Measurements from ENCODE around the gene RABL2B.
"Not testable (repeated sequence)": the region's sequence is repeated elsewhere in the genome, so short reads cannot be mapped to it uniquely, and the experiment has no call there.

Gene RABL2B

DNA sequence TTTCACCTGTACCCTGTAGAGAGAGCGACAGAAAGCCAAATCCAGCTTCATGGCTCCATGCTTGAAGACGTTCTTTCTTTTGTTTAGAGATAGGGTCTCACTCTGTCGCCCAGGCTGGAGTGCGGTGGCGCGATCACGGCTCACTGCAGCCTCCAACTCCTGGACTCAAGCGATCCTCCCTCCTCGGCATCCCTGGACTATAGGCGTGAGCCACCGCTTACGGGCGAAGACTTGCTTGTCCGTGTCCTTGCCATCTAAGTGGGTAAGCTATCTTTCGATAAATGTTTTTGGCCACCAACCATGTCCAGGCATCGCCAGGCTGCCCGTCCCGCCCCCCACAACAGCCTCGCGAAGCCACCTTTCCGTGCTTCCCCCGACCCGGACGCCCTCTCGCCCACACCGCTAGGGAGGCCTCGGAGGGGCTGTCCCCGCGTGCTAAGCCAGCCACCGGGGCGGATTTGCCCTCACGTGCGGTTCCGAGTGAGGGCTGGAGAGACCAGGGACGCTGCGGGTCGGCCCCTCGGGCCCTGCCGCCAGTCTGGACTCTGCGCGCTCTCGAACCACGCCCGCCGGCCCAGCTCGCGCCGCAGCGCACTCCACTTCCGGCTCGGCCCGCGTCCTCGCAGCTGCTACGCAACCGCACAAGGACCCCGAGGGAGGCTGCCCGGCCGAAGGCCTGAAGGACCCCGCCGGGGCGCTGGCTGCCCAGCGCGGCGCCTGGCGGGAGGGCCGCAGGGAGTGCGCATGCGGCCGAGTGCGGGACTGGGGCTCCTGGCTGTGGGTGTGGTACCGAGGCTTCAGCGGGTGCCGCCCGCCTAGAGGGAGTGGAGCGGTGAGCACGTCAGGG is at the start of gene RABL2B:
TSS of gene RABL2B (minus strand) at position 604 of the 847 bp plus-strand sequence. CDS start 1,342 bp downstream, outside the sequence.
- DNase-seq (ENCODE audit: low read depth in 2 of 2, low spot score in 1 of 2) = peak; percentile 70 to 79

DNA sequence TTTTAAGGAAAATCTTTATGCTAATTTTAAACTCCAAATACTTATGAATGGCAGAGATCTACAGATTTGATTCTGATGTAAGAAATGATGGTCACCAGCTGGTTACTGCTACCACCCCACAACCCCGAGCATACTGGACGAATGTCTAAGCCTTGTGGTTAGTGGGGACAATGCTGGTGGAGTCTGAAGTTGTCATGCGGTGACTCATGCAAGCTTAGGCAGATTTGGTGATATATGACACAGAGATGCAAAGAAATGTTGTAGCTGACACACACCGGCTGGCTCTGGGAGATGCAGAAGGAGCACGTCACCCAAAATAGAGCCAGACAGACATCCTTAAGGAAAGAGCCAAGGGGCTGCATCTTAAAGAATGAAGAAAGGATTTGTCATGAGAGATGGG is 3.5 kb upstream of the RABL2B start:
- not testable (repeated sequence) for DNase-seq (ENCODE audit: low read depth in 2 of 2, low spot score in 1 of 2)

DNA sequence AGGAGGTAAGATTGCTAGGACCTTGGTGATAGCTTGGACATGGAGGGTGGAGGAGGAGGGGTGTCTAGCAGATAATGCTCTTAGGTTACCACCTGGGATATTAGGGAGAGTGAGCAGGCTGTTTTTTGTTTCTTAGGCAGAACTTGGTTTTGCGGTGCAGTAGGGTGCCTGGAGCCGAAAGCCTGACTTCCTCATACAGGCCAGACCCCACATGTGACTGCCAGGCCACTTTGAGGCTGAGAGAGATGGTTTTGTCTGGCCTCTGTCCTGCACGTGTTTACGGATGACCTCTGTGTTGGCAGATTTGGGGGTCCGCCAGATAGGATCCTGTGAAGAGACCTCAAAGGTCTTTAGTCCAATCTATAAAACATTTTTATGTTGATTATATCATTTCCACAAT is 1.9 kb upstream of the RABL2B start:
- DNase-seq (ENCODE audit: low read depth in 2 of 2, low spot score in 1 of 2) = not testable (repeated sequence)

DNA sequence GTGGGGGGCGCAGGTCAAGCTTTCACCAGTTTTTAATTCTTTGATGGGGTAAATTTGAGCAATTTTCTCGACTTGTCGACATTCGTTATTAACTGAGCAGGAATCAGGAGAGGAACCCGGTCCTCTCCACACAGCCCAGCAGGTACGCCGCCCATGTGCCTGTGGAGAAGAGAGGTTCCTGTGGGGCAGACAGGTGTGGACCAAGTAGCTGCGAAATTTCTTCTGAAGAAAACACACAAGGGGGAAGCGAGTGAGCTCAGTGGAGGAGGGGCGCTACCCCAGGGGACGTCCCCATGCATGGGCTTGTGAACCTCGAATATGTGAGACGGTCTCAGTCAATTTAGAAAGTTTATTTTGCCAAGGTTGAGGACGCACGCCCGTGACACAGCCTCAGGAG is 442 bp upstream of the RABL2B start:
- DNase-seq (ENCODE audit: low read depth in 2 of 2, low spot score in 1 of 2) = not testable (repeated sequence)

DNA sequence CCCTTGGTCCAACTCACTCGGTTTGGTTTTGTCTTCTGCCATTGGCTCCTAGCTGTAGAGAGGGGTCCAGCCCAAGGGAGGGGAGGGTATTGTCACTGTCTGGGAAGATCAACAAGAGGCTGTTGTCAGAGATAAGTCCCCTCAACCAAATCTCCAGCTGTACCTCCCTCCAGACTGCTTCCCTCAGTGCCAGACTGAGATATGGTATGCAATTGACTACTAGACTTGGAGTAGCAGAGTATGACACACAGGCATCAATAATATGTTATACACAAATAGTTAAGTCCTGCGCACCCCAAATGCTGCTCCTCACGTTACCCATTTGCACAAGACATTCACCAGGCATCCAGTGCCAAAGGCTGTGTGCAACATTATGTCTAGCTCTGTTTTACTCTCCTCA is 1.2 kb downstream of the RABL2B start:
- not testable (repeated sequence) for DNase-seq (ENCODE audit: low read depth in 2 of 2, low spot score in 1 of 2)

DNA sequence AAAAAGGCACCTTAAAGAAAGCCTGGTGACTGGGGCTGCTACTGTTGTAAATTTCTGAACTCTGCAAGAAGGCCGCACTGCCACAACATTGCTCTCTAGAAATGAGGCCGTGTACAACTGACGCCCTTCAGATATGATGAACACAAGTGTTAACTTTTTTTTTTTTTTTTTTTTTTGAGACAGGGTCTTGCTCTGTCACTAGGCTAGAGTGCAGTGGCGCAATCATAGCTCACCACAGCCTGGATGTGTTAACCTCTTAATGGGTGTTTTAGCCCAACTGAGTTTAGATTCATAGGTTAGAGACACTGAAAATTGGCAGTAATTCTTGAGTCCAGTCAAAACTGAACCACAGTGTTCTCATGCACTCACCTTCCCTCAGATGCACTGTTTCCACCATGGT is 3.2 kb downstream of the RABL2B start:
- DNase-seq (ENCODE audit: low read depth in 2 of 2, low spot score in 1 of 2) = not testable (repeated sequence)

DNA sequence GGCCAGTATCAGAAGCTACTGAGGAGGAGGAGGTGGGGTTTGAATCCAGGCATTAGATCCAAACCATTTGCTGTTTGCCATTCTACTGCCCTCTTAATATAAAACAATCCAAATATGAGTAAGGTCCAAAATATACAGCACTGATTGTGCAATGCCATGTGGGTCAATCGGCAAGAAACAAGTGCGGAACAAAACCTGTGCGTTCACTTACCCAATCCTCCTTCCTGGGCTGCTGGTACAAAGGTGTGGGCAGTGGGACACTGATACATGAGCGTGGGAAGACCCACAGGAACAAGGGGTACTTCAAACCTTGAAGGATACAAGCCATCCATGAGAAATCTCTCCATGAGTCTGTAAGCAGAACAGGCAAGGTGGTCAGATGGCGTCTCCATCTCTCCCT is 5.8 kb downstream of the RABL2B start:
- DNase-seq (ENCODE audit: low read depth in 2 of 2, low spot score in 1 of 2) = not testable (repeated sequence)

DNA sequence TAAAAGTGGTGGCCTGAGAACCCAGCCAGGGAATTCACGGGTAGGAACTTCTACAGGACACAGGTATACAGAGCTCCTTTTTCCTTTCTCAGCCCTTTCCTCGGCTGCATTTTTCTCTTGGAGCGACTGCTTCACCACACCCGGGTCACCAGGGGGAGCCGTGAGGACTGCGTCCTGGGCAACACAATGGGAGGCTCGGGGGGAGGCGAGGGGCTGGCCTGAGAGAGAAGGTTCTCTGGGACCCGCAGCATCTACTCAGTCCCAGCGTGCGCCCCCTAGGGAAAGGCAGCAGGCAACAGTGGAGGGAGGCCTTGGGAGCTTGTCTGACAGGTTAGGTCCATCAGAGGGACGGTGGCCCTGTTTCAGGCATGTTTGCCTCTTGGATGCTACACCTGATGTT is 8.3 kb downstream of the RABL2B start:
- DNase-seq (ENCODE audit: low read depth in 2 of 2, low spot score in 1 of 2) = not testable (repeated sequence)

DNA sequence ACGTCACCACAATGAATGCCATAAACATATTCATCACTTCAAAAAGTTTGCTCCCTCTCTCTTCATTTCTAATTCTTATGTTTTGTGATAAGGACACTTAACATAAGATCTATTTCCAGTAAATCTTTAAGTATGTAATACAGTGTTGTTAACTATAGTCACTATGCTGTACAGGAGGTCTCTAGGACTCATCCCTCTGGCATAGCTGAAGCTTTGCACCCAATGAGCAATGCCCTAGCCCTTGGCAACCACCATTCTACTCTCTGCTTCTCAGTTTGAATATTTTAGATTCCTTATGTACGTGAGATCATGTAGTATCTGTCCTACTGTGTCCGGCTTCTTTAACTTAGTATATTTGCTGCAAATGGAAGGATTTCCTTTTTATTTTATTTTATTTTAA is 19.1 kb downstream of the RABL2B start:
- DNase-seq (ENCODE audit: low read depth in 2 of 2, low spot score in 1 of 2) = not testable (repeated sequence)

DNA sequence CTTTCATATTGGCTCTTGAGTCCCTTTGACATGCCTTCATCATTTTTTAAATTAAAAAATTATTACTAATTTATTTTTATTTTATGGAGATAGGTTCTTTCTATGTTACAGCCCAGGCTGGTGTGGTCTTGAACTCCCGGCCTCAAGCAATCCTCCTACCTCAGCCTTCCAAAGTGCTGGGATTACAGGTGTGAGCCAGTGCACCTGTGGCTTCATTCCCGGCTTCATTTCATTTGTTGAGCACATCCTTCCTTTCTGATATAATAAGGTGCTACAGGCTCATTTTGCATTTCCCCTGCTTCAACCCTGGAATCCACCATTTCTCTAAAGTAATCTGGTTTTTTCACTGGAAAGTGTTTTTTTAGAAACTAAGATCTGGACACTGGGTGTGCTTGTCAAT is 21.6 kb downstream of the RABL2B start:
- not testable (repeated sequence) for DNase-seq (ENCODE audit: low read depth in 2 of 2, low spot score in 1 of 2)

DNA sequence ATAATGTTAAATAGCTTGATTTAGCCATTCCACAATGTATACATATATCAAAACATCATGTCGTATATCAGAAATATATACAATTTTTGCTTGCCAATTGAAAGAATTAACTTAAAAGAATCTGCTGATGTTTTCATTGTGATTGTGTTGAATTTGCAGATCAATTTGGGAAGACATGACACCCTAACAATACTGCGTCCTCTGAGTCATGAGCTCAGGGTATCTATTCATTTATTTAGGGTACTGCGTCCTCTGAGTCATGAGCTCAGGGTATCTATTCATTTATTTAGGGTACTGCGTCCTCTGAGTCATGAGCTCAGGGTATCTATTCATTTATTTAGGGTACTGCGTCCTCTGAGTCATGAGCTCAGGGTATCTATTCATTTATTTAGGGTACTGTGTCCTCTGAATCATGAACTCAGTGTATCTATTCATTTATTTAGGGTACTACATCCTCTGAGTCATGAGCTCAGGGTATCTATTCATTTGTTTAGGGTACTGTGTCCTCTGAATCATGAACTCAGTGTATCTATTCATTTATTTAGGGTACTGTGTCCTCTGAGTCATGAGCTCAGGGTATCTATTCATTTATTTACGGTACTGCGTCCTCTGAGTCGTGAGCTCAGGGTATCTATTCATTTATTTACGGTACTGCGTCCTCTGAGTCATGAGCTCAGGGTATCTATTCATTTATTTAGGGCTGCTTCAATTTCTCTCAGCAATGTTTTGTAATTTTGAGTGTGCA is 23.7 kb downstream of the RABL2B start:
- DNase-seq (ENCODE audit: low read depth in 2 of 2, low spot score in 1 of 2) = not testable (repeated sequence)

DNA sequence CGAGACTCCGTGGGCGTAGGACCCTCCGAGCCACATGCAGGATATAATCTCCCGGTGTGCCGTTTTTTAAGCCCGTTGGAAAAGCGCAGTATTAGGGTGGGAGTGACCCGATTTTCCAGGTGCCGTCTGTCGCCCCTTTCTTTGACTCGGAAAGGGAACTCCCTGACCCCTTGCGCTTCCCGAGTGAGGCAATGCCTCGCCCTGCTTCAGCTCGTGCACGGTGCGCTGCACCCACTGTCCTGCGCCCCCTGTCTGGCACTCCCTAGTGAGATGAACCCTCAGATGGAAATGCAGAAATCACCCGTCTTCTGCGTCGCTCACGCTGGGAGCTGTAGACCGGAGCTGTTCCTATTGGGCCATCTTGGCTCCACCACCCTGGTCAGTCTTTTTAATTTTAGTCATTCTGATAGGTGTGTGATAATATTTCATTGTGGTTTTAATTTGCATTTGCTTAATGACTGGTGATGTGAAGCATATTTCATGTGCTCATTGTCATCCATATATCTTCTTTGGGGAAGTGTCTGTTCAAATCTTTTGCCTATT is 26.4 kb downstream of the RABL2B start:
- peak; percentile 19 to 21 for DNase-seq (ENCODE audit: low read depth in 2 of 2, low spot score in 1 of 2)

DNA sequence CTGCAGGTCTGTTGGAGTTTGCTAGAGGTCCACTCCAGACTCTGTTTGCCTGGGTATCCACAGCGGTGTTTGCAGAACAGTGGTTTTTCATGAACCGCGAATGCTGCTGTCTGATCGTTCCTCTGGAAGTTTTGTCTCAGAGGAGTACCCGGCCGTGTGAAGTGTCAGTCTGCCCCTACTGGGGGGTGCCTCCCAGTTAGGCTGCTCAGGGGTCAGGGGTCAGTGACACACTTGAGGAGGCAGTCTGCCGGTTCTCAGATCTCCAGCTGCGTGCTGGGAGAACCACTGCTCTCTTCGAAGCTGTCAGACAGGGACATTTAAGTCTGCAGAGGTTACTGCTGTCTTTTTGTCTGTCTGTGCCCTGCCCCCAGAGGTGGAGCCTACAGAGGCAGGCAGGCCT is 27.0 kb downstream of the RABL2B start:
- not testable (repeated sequence) for DNase-seq (ENCODE audit: low read depth in 2 of 2, low spot score in 1 of 2)

DNA sequence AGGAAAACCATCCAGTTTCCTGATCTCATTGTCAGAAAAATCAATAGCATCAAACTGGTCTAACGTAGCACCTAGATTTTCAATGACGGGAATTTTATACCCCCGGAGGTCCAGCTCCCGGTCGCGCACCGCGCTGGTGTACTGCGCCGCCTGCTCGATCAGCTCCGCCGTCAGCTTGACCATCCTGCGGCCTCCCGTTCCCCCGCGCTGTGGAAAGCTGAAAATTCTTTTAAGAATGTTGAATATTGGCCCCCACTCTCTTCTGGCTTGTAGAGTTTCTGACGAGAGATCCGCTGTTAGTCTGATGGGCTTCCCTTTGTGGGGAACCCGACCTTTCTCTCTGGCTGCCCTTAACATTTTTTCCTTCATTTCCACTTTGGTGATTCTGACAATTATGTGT is 28.2 kb downstream of the RABL2B start:
- not testable (repeated sequence) for DNase-seq (ENCODE audit: low read depth in 2 of 2, low spot score in 1 of 2)

DNA sequence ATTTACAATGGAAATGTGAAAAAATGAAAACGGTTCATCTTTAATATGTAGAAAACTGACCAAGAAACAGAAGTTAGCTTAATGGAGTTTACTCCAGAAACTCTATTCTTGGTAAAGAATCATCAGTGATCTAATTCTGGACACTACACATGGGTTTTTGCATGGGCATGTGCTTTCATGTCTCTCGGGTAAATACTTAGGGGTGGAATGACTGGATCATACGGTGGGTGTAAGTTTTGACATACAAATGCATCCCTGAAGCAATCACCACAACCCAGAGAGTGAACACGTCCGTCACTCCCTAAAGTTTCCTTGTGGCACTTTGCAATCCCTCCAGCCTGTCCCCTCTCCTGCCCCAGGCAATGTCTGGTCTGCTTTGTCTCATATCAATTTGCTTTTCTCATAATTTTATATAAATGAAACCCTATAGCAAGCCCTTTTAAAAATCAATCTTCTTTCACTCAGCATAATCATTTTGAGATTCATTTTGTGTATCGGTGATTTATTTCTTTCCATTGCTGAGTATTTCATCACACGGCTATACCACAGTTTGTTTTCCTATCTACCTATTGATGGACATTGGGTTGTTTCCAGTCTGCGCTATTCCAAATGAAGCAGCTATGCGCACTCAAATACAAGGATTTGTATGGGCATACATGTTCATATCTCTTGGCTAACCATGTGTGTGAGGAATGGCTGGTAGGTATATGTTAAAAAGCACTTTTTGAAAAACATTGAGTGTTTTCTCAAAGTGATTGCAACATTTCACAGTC is 33.9 kb downstream of the RABL2B start:
- DNase-seq (ENCODE audit: low read depth in 2 of 2, low spot score in 1 of 2) = not testable (repeated sequence)

DNA sequence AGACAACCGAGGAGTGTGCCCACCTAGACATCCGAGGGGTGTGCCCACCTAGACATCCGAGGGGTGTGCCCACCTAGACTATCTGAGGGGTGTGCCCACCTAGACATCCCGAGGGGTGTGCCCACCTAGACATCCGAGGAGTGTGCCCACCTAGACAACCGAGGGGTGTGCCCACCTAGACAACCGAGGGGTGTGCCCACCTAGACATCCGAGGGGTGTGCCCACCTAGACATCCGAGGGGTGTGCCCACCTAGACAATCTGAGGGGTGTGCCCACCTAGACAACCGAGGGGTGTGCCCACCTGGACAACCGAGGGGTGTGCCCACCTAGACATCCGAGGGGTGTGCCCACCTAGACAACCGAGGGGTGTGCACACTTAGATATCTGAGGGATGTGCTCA is 34.8 kb downstream of the RABL2B start:
- not testable (repeated sequence) for DNase-seq (ENCODE audit: low read depth in 2 of 2, low spot score in 1 of 2)

DNA sequence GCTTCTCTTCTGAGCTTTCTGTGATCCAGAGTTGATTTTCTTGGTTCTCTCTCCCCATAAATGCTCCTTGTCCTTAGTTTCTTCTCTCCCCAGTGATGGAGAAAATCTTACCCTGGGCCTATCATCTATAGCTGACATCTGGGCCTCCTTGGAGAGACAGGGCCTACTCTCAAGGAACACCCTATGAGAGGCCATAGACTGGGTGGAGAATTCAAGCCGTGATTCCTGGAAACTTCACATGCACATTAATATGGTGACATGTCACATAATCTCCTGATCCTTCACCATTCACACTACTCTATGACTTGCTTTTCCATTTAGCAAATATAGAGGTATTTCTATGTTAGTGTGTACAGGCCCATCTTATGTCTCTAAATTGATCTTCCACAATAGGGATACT is 35.9 kb downstream of the RABL2B start:
- not testable (repeated sequence) for DNase-seq (ENCODE audit: low read depth in 2 of 2, low spot score in 1 of 2)

DNA sequence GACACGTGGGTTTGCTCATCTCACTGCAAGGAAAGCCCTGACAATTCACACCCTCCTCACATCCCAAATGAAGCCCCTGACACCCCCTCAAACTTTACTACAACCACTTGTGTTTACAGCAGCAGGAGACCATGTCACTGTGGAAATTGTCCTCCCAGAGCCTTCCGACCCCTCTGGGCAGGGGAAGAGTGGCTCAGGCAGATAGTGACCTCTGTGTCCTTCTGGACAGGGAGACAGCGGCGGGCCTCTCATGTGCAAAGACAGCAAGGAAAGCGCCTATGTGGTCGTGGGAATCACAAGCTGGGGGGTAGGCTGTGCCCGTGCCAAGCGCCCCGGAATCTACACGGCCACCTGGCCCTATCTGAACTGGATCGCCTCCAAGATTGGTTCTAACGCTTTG is 39.0 kb downstream of the RABL2B start:
- DNase-seq (ENCODE audit: low read depth in 2 of 2, low spot score in 1 of 2) = not testable (repeated sequence)

DNA sequence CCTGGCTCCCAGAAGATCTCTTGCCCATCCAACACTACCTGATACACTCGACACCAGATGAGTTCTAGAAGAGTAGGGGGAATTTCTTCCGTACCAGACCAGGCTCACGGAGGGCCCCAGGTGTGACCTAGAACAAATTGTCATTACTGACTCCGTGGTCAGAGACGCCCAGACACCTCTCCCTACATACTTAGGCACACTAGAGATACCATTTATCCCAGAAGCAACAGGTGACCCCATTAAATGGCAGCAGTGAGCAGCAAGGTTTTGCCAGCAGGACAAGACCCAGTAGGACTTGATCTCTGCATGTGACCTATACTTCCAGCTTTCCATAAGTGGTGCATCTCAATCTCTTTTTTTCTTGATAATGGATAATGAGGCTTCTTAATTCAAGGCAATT is 42.7 kb downstream of the RABL2B start:
- not testable (repeated sequence) for DNase-seq (ENCODE audit: low read depth in 2 of 2, low spot score in 1 of 2)

DNA sequence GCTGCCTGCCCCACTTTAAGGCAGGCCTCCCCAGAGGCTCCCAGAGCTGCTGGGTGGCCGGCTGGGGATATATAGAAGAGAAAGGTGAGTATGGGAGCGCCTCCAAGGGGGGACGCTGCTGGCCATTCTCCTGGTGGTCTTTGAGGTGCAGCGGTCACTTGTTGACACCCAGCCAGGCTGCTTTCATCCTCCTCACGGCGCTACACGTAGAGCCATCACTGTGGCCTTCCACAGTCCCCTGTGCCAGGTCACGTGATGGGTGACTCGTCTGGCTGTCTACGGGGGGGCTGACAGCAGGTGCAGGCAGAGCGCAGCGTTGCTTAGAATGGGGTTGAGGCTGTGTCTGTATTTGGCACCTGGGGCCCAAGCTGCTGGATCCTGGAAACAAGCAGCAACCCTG is 43.5 kb downstream of the RABL2B start:
- no peak for DNase-seq (ENCODE audit: low read depth in 2 of 2, low spot score in 1 of 2)

DNA sequence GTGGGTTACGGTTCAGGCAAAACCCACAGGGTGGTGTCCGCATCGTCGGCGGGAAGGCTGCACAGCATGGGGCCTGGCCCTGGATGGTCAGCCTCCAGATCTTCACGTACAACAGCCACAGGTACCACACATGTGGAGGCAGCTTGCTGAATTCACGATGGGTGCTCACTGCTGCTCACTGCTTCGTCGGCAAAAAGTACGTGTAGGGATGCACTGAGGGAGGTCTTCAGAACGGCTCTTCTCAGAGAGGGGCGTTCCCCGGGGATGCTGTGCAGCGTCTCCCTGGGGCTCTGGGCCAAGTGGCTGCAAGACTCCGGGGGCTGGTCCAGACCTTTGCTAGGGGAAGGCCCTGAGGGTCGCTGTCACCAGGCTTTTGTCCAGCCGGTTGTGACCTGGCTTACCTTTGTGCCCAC is 44.2 kb downstream of the RABL2B start:
- DNase-seq (ENCODE audit: low read depth in 2 of 2, low spot score in 1 of 2) = no peak

All from stimulated activated CD8-positive, alpha-beta memory T cell treated with anti-CD3 and anti-CD28 coated beads, Interleukin-4, amount 100 ng/mL, for 4 hours (primary cell).